ENCODE data around the gene PDIA2. TPM values are rescaled to one million over a fixed set of nuclear protein-coding genes. Genes with fewer than 3 reads are reported as not detected.
A peak's percentile ranks its signal among the peaks of the same experiment; 100 is the strongest.
"Not testable (repeated sequence)": the region's sequence is repeated elsewhere in the genome, so short reads cannot be mapped to it uniquely, and the experiment has no call there.

Gene PDIA2
- total RNA-seq, 2 donors from 2014 or later, result 0.52 to 5.4 TPM

- Histone ChIP-seq H3K27ac (no peak overlapping the region), H3K9me3 (no peaks in the 10 kb centered on the region), H3K4me1 (peaks cover 0 to 38% of the 10 kb centered on the region in 2 donors), H3K36me3 (no peaks in the 10 kb centered on the region), H3K27me3 (no peaks in the 10 kb centered on the region), H3K4me3 (peak overlapping the region in 1 of 2 donors; percentile 12)
- no peak for DNase-seq (ENCODE audit: low spot score)
- TF ChIP-seq CTCF (IDR thresholded peaks at IDR 0.05), result no peak
These were observed 41.7 kb downstream of the PDIA2 start for GRCh38 chr16:324451-325334.

GRCh38 chr16:325375-326145 lies 42.6 kb downstream of the PDIA2 start:
- H3K4me1 ChIP-seq, result peaks cover 0 to 39% of the 10 kb centered on the region in 2 donors
- H3K9me3 ChIP-seq, result no peaks in the 10 kb centered on the region
- no peak overlapping the region for H3K27ac ChIP-seq
- no peaks in the 10 kb centered on the region for H3K36me3 ChIP-seq
- no peak for TF ChIP-seq CTCF (IDR thresholded peaks at IDR 0.05)
- DNase-seq (ENCODE audit: low spot score), result no peak
- no peaks in the 10 kb centered on the region for H3K27me3 ChIP-seq
- H3K4me3 ChIP-seq, result peak overlapping the region in 1 of 2 donors; percentile 12

- no peaks in the 10 kb centered on the region for H3K9me3 ChIP-seq
- no peak for TF ChIP-seq CTCF (IDR thresholded peaks at IDR 0.05)
- H3K4me3 ChIP-seq, result no peak overlapping the region
- H3K36me3 ChIP-seq, result no peaks in the 10 kb centered on the region
- no peak for DNase-seq (ENCODE audit: low spot score)
- no peaks in the 10 kb centered on the region for H3K27me3 ChIP-seq
- H3K4me1 ChIP-seq, result peaks cover 0 to 26% of the 10 kb centered on the region in 2 donors
- no peak overlapping the region for H3K27ac ChIP-seq
These were observed 47.8 kb downstream of the PDIA2 start for GRCh38 chr16:330741-331140.

- H3K9me3 ChIP-seq; DNase-seq (ENCODE audit: low spot score); H3K27me3 ChIP-seq: not testable (repeated sequence)
These were observed 48.3 kb downstream of the PDIA2 start for GRCh38 chr16:331181-331814.

GRCh38 chr16:333406-334094 lies 50.6 kb downstream of the PDIA2 start:
- Histone ChIP-seq H3K27me3 (no peaks in the 10 kb centered on the region), H3K9me3 (no peaks in the 10 kb centered on the region), H3K27ac (no peak overlapping the region), H3K36me3 (no peaks in the 10 kb centered on the region), H3K4me1 (peaks cover 0 to 13% of the 10 kb centered on the region in 2 donors), H3K4me3 (no peak overlapping the region)
- no peak for TF ChIP-seq CTCF (IDR thresholded peaks at IDR 0.05)
- DNase-seq (ENCODE audit: low spot score), result no peak

More at GRCh38 chr16:331181-331814, 48.3 kb downstream of the PDIA2 start:
- not testable (repeated sequence) for H3K36me3 ChIP-seq, H3K27ac ChIP-seq, H3K4me3 ChIP-seq
- H3K4me1 ChIP-seq, result peaks cover 0 to 31% of the 10 kb centered on the region in 2 donors

GRCh38 chr16:334164-334832 lies 51.3 kb downstream of the PDIA2 start:
- not testable (repeated sequence) for H3K9me3 ChIP-seq; H3K27me3 ChIP-seq; DNase-seq (ENCODE audit: low spot score)

GRCh38 chr16:334861-335632 lies 52.1 kb downstream of the PDIA2 start:
- H3K9me3 ChIP-seq; H3K36me3 ChIP-seq; DNase-seq (ENCODE audit: low spot score); H3K27me3 ChIP-seq; H3K4me3 ChIP-seq; H3K27ac ChIP-seq: not testable (repeated sequence)
- peaks cover 0 to 13% of the 10 kb centered on the region in 2 donors for H3K4me1 ChIP-seq

More at GRCh38 chr16:334164-334832, 51.3 kb downstream of the PDIA2 start:
- H3K4me3 ChIP-seq, H3K36me3 ChIP-seq, H3K27ac ChIP-seq: not testable (repeated sequence)
- H3K4me1 ChIP-seq, result peaks cover 0 to 13% of the 10 kb centered on the region in 2 donors

Data from right atrium auricular region (tissue), 2 donors.